HG03025 (cell line): Measurements from ENCODE around the gene ZNG1A.
"Not testable (repeated sequence)": the region's sequence is repeated elsewhere in the genome, so short reads cannot be mapped to it uniquely, and the experiment has no call there.

Experiments used
- ATAC-seq: cut with Tn5 transposase; IDR thresholded peaks from one replicate; pipeline ENCODE4 v1.9.1; 2021; ENCODE audit warnings: mild to moderate bottlenecking, moderate library complexity; ENCODE audit not compliant: unreplicated experiment, low FRiP score

Gene ZNG1A

DNA sequence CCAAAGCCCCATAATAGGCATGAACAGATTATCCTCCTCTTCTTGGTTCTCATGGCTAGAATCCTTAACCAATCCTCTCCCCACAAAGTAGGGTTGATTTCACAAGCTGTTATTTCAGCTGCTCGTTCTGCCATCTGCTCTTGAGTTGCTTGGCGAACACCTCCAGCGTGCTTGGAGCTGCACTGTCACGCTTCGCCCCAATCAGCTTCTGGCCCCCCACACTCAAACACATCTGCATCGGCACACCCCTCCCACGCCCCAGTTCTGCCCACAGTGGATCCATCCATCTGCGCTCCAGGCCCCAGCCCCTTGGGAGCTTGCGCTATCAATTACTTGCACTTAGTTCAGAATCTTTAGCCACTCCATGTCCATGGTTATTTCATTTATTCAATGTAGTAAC is 78.4 kb downstream of the ZNG1A start:
- not testable (repeated sequence) for ATAC-seq

DNA sequence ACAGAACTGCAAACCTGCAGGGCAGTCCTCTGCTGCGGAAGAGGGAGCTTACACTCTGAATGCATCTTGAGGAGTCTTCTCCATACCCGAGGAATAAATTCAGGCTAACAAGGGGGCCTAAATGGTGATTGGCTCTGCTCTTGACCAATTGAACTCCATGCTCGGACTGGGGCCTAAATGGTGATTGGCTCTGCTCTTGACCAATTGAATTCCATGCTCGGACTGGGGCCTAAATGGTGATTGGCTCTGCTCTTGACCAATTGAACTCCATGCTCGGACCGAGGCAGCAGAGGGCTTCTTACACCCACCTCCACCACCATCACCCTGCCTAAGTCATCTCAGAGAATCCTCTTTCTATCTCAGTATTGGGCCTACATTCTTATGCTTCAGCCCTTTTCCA is 79.0 kb downstream of the ZNG1A start:
- ATAC-seq = not testable (repeated sequence)

DNA sequence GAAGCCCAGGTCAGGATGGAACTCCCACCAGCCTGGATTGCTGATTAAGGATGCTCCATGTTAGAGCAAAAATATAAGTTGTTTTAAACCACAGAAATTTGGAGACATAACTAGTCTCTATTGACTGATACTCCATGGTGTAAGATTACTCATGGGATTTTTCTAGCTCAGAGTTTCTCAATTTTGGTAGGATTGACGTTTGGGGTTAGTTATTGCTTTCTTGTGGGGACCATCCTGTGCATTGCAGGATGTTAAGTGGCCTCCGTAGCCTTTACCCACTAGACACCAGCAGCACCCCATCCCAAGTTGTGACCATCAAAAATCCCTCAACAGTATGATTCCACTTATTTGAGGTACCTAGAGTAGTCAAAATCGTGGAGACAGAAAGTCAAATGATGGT is 80.1 kb downstream of the ZNG1A start:
- not testable (repeated sequence) for ATAC-seq

DNA sequence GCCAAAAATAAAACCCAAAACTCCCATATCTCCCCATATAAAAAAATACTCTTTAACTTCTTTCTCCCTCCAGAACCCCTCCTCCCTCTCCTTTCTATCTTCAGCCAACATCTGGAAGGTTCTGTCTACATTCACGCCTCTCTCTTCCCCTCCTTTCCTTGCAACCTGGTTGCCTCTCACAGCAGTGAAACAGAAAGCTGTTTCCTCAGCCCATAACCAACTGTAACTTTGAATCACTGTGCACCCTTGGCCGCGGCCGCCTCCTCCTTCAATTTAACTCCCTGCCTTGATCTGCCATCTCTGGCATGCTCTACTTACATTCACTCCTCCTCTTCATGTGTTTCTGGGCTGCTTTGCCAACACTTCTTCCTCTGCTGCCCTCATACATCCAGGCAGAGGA is 83.9 kb downstream of the ZNG1A start:
- not testable (repeated sequence) for ATAC-seq

DNA sequence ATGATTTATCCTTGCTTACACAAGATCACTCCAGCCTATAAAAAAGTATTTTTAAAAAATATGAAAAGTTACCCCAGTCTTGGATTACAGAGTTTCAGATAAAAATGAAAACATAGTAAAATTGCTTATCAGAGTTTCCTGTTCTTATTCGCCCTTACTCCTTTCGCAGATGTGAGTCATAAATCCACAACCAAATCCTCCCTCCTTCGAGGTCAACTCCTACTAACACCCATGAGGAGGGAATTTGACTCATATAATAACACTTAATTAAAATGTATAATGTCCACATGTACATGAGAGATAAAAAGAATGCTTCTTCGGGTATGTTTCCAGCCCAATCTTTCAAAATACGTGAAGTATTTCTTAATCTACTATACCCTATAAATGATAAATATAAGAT is 84.5 kb downstream of the ZNG1A start:
- ATAC-seq = not testable (repeated sequence)

DNA sequence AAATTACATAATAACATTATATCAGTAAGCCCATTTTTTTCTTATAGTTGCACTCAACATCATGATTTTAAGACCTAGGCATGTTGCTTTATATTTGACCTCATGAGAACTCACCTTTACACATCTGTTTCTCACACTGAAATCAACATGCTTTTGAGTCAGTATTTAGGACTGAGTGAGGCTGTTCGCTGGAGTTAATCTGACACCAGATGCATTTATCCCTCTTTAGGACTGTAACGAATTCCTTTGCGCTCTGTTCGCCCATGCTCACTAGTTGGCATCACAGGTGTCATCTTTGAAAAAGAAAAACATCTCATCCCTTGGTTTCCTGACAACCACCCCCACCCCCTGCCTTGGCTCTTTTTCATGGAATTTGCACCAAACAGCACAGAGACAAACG is 84.9 kb downstream of the ZNG1A start:
- ATAC-seq = not testable (repeated sequence)

DNA sequence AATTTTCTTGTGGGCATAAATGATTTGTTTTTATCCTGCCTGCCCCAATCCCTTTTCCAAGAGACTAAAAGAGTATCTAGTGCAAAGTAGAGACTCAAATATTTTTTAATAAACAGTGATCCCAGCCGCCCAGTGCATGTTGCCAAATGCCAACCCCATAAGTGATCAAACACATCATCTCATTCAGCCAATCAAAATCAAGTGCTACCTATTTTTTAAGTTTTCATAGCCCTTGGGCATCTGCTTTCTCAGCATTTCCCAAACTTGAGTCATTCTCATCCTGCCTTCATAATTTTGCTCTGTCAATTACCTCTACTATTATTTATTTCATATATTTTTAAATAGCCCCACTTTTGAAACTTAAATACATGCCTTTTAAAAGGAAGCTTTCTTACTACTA is 88.0 kb downstream of the ZNG1A start:
- ATAC-seq = not testable (repeated sequence)

DNA sequence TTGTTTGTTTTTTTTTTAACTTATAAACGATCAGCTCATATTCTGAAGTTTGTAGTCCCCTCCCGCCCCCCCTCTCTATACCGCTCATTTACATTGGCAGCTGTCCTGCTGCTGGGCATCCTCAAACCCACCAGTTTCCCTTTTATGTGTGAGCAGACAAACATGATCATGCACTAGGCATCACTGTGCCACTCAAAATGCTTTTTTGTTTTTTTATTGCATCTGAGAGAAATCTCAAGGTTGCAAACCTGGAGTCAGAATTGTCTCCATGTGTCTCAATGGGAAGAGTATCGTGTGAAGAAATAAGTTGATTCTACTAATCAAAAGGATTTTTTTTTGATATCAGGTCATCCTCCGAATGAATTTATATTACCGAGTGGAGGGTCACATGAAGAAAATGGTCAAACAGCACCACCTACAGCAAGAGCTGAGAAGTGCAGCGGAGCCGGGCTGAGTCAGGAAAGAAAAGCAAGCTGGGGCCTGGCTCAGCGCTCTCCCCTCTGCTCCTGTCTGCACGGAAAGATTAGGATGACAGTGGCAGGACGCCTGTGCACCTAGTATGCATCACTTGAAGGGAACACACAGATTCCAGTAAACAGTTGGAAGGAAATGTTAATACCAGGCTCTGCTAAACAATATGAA is 90.3 kb downstream of the ZNG1A start:
- not testable (repeated sequence) for ATAC-seq

DNA sequence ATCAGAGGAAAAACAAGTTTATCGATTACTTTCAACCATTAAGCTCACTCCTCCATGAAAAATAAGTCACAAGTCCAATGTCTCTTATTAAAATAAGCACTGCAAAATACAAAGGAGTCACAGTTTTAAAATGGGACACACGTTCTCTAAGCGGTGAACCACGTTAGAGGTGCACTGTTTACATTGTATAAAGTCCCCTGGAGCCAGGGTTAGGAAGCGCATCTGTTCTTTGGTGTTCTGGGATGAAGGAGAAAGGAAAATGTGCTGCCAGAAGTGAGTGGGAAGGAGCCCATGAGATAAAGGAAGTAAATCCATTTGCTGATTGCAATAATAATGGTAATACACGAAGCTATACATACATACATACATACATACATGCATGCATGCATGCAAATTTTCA is 91.0 kb downstream of the ZNG1A start:
- not testable (repeated sequence) for ATAC-seq

DNA sequence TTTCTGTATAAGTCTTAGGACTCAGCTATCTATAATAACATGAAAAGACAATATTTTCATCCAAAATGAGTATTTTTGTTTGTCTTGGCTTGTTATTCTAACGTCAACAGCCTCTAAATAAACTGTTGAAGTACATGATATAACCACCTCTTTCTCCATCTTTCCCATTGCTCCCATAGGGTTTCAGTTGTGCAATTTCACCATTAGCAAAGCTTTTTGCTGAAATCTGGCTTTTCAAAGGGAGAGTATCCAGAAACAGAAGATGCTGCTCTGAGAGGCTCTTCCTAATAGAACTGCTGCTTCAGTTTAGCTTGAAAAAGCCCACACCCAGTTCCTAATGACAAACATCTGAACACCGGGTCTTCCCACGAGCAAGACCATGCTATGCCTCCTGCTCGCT is 91.8 kb downstream of the ZNG1A start:
- ATAC-seq = not testable (repeated sequence)

DNA sequence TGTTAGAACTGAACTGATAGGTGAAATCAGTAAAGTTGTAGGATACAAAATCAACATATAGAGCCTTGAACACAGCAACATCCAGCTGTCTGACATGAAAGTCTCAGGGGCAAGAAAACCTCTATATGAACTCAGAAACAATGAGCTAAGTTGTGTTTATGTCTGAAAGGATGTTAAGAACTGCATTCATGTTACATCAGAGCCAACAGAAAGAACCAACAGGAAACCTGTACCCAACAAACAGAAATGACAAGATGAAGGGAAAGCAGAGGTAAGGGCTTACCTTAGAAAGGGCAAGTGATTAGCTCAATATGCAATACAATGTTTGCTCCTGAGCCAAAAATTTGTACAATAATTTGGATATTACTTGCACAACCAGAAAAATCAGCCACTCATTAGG is 92.2 kb downstream of the ZNG1A start:
- not testable (repeated sequence) for ATAC-seq

DNA sequence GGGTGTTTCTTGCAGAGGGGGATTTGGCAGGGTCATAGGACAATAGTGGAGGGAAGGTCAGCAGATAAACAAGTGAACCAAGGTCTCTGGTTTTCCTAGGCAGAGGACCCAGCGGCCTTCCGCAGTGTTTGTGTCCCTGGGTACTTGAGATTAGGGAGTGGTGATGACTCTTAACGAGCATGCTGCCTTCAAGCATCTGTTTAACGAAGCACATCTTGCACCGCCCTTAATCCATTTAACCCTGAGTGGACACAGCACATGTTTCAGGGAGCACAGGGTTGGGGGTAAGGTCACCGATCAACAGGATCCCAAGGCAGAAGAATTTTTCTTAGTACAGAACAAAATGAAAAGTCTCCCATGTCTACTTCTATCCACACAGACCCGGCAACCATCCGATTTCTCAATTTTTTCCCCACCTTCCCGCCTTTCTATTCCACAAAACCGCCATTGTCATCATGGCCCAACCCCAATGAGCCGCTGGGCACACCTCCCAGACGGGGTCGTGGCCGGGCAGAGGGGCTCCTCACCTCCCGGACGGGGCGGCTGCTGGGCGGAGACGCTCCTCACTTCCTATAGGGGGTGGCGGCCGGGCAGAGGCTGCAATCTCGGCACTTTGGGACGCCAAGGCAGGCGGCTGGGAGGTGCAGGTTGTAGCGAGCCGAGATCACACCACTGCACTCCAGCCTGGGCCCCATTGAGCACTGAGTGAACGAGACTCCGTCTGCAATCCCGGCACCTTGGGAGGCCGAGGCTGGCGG is 95.7 kb downstream of the ZNG1A start:
- ATAC-seq = not testable (repeated sequence)

DNA sequence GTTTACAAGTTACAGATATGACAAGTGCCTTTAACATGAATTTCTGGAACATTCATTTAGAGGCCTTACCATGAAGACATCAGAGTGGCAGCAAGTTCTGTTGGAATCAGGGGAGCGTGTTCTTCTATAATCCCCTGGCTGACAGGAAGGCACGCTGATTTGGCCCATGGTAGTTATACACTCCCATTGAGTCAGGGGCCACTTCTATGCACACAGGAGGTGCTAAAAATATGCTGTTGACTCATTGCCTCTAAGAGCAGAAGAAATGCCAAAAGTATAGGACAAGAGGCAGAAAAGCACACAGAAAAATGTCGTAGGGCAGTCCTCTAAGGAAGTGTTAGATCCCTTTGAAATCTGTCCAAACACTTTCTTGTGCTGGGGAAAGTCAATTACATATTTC is 100.5 kb downstream of the ZNG1A start:
- ATAC-seq = not testable (repeated sequence)

DNA sequence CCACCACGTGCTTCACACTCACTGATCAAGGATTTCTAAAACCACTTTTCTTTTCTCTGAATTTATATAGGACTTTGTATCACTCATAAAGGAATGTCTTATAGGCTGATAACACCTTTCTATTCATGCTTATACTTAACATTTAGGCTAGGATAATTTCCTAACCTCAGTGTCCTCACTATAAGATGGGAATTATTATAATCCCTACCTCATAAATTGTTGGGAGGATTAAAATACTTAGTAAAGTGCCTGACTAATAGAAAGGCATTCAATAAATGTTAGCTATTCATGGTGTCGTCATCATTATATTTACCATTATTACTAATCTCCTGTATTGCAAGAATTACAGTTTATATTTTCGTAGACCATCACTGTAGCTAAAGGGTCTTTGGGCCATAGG is 102.5 kb downstream of the ZNG1A start:
- ATAC-seq = not testable (repeated sequence)

DNA sequence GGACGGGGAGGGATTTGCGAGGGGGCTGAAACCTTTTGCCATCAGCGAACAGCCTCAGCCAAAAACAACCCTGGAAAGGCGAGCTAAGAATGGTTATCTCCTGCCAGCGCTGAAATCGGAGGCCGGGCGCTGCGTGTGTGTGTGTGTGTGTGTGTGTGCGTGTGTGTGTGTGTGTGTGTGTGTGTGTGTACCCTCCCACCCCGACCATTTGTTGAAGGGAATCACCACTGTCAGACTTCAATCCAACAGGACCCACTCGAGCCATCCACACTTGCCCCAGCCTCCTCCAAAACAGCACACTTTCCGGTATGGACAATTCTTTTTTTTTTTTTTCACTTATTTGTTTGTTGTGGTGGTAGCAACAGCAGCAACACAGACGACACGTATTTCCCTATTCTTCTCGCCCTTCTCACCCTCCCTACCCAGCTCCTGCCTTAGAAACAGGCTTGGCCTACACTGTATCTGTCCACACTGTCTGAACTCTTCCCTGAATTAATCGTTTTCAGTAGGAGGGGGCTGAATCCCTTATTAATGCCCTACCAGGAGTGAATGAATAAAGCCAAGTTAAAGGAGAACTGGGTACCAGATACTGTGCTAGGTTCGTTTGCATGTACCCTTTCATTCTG is 104.8 kb downstream of the ZNG1A start:
- ATAC-seq = not testable (repeated sequence)

DNA sequence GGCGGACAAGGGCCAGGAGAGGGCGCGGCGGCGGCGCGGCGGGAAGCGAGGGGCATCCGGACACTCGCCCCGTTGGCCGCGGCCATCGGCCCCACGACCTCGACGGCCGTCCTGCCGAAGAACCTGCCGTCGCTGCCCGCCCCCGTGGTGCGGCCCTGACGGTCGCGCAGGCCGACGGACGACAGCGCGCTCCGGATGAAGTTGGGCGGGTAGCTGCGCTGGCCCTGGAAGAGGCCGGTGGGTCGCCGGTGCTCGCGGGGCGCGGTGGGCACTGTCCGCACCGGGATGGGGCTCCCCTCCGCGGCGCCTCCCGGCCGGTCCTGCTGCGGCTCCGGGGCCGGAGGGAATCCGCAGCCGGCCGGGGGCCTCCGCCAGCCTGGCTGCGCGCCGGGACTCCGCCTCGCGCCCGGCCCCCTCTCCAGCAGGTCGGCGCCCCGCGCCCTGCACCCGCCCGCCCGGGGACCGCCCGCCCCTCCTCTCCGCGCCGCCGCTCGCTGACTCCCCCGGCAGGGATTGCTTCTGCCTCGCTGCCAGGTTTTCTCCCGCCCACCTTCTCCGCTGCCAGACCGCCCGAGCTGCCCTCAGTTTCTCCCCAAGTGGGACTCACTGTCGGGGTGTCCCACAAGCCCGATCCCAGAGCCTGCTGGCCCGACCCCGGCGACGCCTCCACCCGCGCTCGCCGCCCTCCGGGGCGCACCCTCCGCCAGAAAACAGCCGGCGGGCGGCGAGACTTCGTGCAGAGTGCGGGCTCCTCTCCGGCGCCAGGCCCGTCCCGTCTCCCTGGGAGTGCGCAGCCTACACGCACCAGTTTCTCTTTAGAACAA is 105.6 kb downstream of the ZNG1A start:
- ATAC-seq = not testable (repeated sequence)
